Activated CD4-positive, alpha-beta T cell treated with anti-CD3 and anti-CD28 coated beads for 4 hours (primary cell): Measurements from ENCODE around the gene CERS1.

Source experiments
- DNase-seq, 2 donors: peaks; one replicate each; pipeline ENCODE4 v3.0.0-alpha.2; 2020

CERS1 gene

GRCh38 chr19:18853755-18854427 lies 42.1 kb downstream of the CERS1 start:
- DNase-seq = no peak

DNA sequence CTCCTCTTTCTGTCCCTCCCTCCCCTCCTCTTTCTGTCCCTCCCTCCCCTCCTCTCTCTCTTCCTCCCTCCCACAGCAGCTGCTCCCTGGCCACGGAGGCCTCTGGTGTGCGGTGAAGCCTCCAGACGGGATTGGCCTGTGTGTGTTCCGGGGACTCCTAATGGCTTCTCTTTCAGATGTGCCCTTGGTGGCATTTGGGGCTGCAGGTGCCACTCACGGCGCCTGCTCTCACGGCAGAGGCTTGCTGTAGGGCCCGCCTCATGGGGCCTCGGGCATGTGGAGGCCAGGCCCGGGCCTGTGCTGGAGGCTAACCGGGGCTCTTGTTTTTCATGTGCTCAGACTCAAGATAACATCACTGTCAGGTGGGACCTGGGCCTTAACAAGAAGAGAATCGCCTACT lies 43.3 kb downstream of the CERS1 start:
- no peak for DNase-seq

DNA sequence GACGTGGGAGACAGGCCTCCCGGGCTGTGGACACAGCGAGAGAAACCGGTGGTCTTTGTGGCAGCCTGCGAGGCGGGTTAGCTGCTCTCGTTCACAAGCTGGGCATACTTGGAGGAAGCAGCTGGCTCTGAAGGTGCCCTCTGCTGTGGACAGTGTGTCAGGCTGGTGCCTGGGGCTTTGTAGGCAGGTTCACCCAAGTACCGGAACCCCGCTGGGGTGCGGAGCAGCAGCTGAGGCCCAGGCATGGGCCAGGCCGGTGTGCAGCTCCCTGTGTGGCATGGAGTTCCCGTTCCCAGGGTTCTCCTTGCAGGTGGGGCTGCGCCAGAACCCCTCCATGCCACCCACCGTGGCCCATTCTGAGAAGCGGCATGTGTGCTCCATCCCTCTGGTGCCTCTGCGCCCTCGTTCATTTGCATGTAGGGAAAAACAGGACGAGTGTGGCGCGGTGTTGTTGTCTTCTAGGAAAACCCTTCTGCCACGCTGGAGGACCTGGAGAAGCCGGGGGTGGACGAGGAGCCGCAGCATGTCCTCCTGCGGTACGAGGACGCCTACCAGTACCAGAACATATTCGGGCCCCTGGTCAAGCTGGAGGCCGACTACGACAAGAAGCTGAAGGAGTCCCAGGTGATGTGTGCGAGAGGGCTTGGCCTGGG lies 44.2 kb downstream of the CERS1 start:
- no peak for DNase-seq

DNA sequence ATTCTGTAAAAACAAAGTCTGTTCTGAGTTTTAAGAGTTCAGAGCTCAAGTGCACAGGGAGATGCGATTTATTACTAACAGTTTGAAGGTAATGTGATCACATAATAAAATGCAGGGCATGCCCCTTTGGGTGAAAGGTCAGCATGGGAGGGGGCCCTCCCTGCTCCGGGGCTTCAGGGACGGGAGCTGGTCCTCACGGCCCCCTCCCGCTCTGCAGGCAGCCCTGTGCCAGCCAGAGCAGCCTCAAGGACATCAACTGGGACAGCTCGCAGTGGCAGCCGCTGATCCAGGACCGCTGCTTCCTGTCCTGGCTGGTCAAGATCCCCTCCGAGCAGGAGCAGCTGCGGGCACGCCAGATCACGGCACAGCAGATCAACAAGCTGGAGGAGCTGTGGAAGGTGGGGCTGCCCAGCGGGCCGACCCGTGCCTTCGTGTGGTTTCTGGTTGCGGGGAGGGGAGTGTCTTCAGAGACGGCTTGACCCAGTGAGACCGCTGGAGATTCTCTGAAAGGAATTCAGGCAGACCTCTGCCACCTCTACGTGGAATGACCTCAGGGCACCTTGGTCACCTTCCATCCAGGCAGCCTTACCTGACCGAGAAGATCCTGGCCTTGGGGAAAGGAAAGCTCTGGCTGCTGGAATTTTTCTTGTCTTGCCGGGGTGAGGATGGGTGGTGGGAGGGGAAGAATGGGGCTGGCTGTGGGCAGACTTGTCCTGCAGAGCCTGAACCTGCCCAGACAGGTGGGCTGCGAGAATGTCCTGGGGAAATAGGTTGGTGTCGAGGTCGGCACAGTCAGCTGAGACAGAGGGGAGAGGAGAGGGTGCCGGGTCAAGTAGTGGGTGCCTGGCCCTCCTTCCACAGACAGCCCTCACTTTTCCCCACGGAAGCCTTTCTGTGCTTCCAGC lies 45.2 kb downstream of the CERS1 start:
- DNase-seq = no peak

DNA sequence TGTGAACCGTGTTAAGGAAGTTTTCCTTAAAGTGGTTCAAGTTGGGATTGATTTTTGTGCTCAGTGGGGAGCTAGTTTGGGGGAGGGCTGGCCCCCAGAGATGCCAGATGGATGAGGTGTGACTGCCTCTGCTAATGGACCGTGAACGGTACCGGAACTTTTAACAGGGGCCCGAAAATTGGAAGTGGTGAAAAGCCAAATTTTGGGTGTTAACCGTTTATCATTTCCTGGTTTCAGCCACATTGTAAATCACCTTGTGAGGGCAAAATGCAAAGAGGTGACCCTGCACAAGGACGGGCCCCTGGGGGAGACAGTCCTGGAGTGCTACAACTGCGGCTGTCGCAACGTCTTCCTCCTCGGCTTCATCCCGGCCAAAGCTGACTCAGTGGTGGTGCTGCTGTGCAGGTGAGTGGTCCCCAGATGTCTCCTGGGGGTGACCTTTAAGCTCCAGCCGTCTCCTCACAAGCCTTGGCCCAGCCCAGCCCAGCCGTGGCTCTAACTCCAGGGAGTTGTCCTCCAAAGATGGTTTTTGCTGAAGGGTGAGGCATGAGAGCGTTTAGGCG lies 46.0 kb downstream of the CERS1 start:
- no peak for DNase-seq

GRCh38 chr19:18848878-18849661 lies 46.9 kb downstream of the CERS1 start:
- no peak for DNase-seq

DNA sequence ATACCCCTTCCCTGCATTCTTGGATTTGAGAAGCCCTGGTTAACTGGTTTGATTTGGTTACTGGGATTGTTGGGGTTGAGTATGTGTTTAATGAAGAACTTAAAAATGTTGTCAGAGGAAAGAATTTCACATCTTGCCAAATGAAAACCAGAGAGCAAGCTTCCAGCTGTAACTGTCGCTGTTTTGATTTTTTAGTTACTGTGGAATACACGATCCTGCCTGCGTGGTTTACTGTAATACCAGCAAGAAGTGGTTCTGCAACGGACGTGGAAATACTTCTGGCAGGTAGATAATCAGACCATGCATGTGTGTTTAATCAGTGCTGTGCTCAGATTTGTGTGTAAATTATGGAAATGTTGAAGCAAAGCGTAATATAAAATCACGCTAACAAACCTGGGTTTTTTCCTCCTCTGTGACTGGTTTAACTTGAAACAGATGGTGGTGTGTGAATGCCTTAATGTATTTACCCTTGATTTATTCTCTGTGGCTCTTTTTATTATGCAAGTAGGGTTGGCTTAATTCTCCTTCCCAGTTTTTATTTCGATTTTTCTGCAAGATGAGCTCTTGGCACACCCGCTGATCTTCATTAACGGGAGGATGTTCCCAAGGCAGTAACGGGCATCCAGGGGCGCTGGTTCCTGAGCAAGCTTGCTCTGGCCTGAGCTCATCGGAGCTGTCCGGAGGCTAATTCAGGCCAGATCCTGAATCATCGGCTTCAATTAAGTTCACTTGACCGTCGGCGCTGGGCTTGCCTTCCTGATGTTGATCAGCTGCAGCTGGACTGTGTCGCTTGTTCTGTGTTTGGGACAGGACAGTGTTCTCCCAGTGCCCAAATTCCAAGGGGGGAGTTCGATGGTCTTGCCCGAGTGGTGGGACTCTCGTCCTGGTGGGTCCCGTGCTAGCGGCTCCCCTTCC lies 48.2 kb downstream of the CERS1 start:
- no peak for DNase-seq

DNA sequence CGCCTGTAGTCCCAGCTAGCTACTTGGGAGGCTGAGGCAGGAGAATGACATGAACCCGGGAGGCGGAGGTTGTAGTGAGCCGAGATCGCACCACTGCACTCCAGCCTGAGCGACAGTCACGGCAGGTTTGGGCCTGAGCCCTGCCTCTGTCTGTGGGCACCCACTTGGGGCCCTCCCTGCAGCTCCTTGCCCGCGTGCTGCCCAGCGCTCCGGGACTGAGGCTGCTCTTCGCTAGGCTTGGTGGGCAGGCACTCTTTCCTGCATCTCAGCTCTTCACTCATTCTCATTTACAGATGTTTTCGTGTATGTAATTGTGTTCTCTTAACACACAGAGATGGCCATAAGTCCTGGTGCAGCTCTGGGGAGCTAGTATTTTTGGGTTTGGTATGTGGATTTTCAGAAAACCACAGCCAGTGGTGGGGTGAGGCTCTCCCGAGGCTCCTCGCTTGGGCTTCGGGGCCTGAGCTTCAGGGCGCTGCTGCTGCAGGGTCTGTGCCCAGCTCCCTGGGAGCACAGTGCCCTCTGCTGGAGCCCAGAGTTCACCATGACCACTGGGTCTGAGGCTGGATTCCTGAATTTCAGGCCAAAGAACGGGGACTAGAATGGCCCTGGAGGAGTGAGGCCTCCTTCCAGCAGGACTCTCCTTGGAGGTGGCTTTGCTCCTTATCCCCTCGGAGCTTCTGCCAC lies 49.0 kb downstream of the CERS1 start:
- peak; percentile 62 to 65 for DNase-seq

DNA sequence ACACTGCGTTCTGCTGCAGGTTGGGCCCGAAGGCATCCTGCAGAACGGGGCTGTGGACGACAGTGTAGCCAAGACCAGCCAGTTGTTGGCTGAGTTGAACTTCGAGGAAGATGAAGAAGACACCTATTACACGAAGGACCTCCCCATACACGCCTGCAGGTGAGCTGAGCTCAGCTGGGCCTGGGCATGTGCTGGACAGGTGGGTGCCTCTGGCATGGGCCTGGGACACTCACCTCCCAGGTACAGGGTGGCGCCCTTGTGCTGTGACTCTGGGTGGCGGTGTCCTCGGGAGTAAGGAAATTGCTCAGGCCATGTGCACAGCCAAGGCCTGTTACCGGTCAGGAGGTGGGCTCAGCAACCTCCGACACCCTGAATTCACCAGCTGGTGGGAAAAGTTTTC lies 50.0 kb downstream of the CERS1 start:
- no peak for DNase-seq

- DNase-seq = no peak
These were observed 51.1 kb downstream of the CERS1 start for GRCh38 chr19:18844806-18845329.

GRCh38 chr19:18843960-18844359 lies 52.0 kb downstream of the CERS1 start:
- DNase-seq = no peak

DNA sequence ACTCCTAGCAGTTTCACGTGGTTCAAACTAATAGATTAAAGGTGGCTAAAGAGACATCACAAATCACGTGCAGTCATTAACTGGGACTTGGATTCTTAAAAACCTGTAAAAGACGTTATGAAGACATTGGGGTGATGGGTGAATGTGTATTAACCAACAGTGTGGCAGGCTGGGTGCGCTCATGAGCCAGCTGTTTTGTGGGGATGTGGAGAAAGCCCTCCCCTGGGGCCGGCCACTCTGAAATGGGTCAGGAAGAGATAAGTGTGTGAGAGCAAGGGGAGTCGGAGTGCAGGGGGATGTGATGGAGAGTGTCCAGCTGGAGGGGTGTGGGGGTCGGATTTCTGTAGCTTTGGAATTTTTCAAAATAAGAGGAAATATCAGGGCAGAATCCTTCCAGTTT lies 53.8 kb downstream of the CERS1 start:
- DNase-seq = no peak

DNA sequence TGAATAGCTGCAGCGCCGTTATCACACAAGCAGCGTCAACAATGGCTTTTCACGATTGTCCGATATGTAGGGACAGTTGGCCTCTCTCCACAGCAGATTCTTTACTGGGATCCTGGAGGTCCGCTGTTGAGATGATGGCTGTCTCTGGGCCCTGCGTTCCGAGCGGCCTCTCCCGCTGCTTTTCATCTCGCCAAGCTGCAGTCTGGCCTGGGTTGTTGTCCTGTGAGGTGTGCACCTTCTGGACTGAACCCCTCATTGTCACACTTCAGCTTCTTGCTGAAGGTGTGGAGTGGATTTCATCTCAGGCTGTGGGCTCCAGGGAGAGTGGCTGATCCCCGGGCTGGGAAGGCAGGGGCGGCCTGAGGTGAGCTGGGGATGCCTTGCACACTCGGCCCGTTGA lies 54.6 kb downstream of the CERS1 start:
- DNase-seq = no peak

GRCh38 chr19:18840288-18841267 lies 55.4 kb downstream of the CERS1 start:
- no peak for DNase-seq

GRCh38 chr19:18839465-18840287 lies 56.3 kb downstream of the CERS1 start:
- no peak for DNase-seq

GRCh38 chr19:18834644-18834984 lies 61.3 kb downstream of the CERS1 start:
- DNase-seq = no peak

DNA sequence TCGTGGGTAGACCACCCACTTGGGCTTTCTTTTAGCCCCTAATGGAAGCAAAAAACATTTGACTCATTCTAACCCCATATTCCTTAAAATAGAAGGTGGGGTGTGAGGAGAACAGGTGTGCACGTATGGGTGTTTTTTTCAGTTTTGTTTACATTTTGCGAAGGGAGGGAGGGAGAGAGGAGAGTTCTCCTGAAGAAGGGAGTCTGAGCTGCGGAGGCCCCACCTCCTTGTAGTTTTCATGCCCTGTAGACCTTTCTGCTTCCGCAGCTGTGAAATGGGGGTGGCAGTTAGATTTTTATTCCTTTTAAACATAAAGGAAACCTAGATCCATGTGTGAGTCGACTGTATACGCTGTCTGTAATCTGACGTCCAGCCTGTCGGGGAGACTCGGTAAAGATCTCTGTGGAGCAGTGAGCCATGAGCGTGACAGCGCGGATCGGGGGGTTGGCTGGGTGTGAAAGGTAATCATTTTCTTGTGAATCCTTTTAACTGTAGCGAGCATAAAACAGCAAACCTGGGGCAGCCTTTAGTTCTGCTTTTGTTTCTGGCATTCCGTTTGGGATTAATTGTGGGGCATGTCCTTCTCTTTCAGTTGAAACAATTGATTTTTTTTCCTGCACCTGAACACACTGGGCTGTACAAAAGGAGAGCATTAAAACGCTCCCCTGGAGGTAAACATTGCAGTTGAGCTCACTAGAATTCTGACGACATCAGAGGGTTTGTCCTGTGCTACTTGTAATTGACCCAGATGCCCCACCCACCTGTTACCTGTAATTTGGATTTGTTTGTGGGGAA lies 61.9 kb downstream of the CERS1 start:
- DNase-seq = no peak

- DNase-seq = no peak
These were observed 62.8 kb downstream of the CERS1 start for GRCh38 chr19:18833141-18833476.
